BJ (cell line): ENCODE results near the gene MIX23. TPM values are rescaled to one million over a fixed set of nuclear protein-coding genes. Genes with fewer than 3 reads are reported as not detected.

Experiments
- CTCF ChIA-PET: fragments of 350-600 bp; formaldehyde crosslinking; extraction: SDS; loops from one replicate; lab custom pipeline; 2021; ENCODE audit warnings: antibody characterized with exemption, inconsistent platforms; lab: Yijun Ruan, JAX
- POLR2A ChIA-PET: fragments of 300-600 bp; sonication (Branson Sonifier 250); formaldehyde crosslinking; extraction: SDS; loops from one replicate; lab custom pipeline; 2021; ENCODE audit warnings: antibody characterized with exemption; lab: Charles Lee
- DNase-seq: peaks from one replicate; pipeline ENCODE4 v3.0.0-alpha.2; 2011; ENCODE audit warnings: low read depth
- H3K27me3 ChIP-seq: 2 replicates; pipeline ENCODE4 v1.6.0; 2011; ENCODE audit warnings: low read length; ENCODE audit not compliant: control insufficient read depth, insufficient read depth
- H3K36me3 ChIP-seq: 2 replicates; pipeline ENCODE4 v1.5.1; 2011; ENCODE audit warnings: low read length; ENCODE audit not compliant: control insufficient read depth, insufficient read depth
- H3K4me3 ChIP-seq: 2 replicates; pipeline ENCODE4 v1.5.1; 2011; ENCODE audit warnings: low read depth, mild to moderate bottlenecking, control low read depth, low read length
- polyA plus RNA-seq: library from polyadenylated mRNA; depleted of rRNA; stranded (reverse); fragments of >200 nt; gene quantifications from 2 replicates; pipeline ENCODE4 v1.2.3, GENCODE V29; 2011
- TF ChIP-seq, protein P1 (sequence below): IDR thresholded peaks from 2 replicates; pipeline ENCODE4 v1.5.1; 2011; ENCODE audit warnings: low read depth, mild to moderate bottlenecking, control low read depth, inconsistent platforms, low read length, moderate library complexity; ENCODE audit not compliant: insufficient read depth

Gene MIX23
- polyA plus RNA-seq, 1 experiment, result 3.7 TPM

DNA sequence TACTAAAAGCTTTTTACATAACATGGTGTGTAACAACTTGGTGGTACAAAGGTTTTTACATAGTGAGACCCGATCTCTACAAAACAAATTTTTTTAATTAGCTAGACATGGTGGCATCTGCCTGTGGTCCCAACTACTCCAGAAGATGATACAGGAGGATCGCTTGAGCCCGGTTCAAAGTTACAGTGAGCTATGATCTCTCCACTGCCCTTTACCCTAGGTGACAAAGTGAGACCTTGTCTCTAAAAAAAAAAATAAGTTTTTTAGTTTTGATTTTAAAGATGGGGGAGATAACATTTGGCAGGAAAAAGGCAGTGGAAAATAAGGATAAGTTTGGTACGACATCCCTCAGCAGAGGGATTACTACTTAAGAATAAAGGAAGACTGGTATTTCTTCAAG is 6.9 kb upstream of the MIX23 start:
- Histone ChIP-seq H3K36me3 (no peaks in the 10 kb centered on the region), H3K4me3 (no peak overlapping the region), H3K27me3 (no peaks in the 10 kb centered on the region)
- ChIA-PET POLR2A (no interaction called here), CTCF (interaction anchor here (0.6 to 2.4 kb wide), 2 partner anchors 290 to 633 kb away, joined by 3 to 12 read pairs; partner anchors contain the start of gene PARP14)
- DNase-seq, result no peak
- TF ChIP-seq, protein P1, sequence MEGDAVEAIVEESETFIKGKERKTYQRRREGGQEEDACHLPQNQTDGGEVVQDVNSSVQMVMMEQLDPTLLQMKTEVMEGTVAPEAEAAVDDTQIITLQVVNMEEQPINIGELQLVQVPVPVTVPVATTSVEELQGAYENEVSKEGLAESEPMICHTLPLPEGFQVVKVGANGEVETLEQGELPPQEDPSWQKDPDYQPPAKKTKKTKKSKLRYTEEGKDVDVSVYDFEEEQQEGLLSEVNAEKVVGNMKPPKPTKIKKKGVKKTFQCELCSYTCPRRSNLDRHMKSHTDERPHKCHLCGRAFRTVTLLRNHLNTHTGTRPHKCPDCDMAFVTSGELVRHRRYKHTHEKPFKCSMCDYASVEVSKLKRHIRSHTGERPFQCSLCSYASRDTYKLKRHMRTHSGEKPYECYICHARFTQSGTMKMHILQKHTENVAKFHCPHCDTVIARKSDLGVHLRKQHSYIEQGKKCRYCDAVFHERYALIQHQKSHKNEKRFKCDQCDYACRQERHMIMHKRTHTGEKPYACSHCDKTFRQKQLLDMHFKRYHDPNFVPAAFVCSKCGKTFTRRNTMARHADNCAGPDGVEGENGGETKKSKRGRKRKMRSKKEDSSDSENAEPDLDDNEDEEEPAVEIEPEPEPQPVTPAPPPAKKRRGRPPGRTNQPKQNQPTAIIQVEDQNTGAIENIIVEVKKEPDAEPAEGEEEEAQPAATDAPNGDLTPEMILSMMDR, result no peak

DNA sequence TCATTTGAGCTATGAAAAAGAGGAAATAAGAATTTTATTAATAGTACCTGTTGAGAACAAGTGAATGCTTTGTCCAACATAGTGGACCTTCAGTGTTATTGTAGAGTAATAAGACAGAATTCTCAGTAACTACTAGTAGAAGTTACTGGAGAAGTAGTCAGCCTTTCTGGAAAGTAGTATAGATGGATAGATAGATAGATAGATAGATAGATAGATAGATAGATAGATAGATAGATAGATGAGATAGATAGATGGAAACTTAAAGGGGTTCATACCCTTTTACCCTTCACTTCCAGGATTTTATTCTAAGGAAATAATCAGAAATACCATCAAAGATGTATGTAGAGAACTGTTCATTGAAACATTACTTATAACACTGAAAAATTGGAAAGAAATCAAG is 6.2 kb upstream of the MIX23 start:
- Histone ChIP-seq H3K4me3 (no peak overlapping the region), H3K36me3 (no peaks in the 10 kb centered on the region), H3K27me3 (no peaks in the 10 kb centered on the region)
- ChIA-PET CTCF (interaction anchor here (0.6 to 2.4 kb wide), 2 partner anchors 291 to 634 kb away, joined by 3 to 12 read pairs; partner anchors contain the start of gene PARP14), POLR2A (no interaction called here)
- no peak for DNase-seq
- TF ChIP-seq, protein P1, result no peak

DNA sequence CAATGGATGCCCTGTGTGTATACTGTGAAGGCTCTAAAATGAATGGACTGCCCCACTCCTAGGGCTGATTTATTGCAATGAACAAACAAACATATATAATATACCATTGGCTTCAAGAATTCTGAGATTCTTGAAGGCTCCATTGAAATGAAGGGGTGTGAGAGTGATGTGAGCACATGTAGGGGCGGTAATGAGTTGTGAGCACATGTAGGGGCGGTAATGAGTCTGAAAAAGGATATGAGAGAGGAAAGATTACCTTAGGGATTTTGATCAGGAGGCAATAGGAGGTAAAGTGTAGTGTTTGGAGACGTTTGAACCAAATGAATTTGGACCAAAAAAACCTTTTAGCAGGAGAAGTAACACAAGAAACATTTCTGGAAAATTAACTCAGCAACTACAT is 4.7 kb upstream of the MIX23 start:
- Histone ChIP-seq H3K27me3 (no peaks in the 10 kb centered on the region), H3K36me3 (no peaks in the 10 kb centered on the region), H3K4me3 (no peak overlapping the region)
- TF ChIP-seq, protein P1, result no peak
- ChIA-PET POLR2A (no interaction called here), CTCF (no interaction called here)
- DNase-seq, result no peak

DNA sequence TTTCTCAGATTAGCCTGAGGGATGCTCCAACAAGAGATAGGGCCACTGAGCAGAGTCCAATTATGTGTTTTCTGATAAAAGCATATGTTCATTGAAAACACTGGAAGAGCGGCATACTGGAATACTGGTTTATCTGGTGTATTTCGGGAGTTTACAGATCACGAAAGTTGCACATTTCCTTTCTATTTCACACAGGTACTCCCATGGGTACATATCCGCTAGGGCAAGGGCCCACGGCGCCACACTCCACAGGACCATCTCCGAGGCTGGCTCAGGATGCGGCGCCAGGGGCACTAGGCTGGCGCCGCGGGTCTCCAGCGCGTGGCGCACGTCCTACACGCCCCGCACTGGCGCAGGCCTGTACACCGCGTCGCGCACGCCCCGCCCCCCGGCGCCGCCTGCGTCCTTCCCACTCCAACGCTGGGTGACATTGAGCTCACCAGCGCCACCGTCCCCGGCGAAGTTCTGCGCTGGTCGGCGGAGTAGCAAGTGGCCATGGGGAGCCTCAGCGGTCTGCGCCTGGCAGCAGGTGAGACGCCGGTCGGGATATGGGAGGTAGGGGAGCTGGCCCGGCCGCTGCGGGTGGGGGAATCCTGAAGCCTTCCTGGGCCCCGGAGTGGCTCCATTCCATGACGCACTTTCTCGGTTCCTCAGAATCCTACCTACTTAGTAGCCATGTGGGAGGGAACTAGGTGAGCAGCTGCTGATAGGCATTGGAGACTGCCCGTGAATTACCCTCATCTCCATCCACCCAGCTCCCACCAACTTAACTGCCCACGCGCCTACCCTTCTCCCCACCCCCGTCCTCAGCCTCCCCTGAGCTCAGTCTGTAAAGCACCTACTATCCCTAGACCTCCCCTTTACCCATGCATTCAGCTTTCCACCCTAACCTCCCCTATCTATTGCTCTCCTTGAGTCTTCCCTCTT is 1.0 kb upstream of the MIX23 start, which contains the start of gene FAM162A:
Gene FAM162A, plus strand, starts transcription at position 412 of the 927 bp plus-strand sequence. Its CDS starts 84 bp downstream, at position 496.
- ChIA-PET CTCF (interaction anchor here (0.6 to 3.3 kb wide), 3 partner anchors 10 to 296 kb away, joined by 4 to 32 read pairs (median 5); no protein-coding TSS in a partner anchor), POLR2A (interaction anchor here (0.6 kb wide), 2 partner anchors 9 to 490 kb away, joined by 4 to 7 read pairs; no protein-coding TSS in a partner anchor)
- no peaks in the 10 kb centered on the region for H3K36me3 ChIP-seq
- TF ChIP-seq, protein P1, result peak; percentile 61
- H3K27me3 ChIP-seq, result no peaks in the 10 kb centered on the region
- peak within 1 kb of the TSS; percentile 68 for H3K4me3 ChIP-seq
- DNase-seq, result peak; percentile 41

DNA sequence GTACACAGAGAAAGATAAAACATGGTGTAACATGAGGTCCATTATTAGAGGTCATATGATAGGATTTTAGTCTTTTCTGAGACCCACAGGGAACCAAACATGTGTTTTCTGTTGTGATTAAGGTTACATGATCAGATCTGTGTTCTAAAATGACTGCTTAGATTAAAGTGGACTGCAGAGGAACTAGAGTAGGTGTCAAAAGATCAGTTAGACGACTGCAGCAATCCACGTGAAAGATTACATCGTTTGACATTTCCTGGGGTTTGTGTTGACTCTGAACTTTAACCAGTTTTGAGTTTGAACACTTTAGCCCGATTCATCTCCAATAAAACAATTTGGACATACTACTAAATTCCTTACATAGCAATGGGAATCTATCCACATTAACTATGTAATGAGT is 5.1 kb downstream of the MIX23 start:
- CTCF ChIA-PET, result no interaction called here
- Histone ChIP-seq H3K36me3 (peaks cover 2% of the 10 kb centered on the region; the same call in 1 of the 2 replicates), H3K27me3 (no peaks in the 10 kb centered on the region), H3K4me3 (no peak overlapping the region)
- TF ChIP-seq, protein P1, result no peak
- DNase-seq, result no peak
- POLR2A ChIA-PET, result no interaction called here
